ENCODE measurements around the gene SLC13A5. TPM values are rescaled to one million over a fixed set of nuclear protein-coding genes. Genes with fewer than 3 reads are reported as not detected.
A peak's percentile ranks its signal among the peaks of the same experiment; 100 is the strongest.
"Not testable (repeated sequence)": the region's sequence is repeated elsewhere in the genome, so short reads cannot be mapped to it uniquely, and the experiment has no call there.

SLC13A5 gene
- polyA plus RNA-seq, 1 of the 3 experiments (the other 2 are of a cell fraction): not detected

DNA sequence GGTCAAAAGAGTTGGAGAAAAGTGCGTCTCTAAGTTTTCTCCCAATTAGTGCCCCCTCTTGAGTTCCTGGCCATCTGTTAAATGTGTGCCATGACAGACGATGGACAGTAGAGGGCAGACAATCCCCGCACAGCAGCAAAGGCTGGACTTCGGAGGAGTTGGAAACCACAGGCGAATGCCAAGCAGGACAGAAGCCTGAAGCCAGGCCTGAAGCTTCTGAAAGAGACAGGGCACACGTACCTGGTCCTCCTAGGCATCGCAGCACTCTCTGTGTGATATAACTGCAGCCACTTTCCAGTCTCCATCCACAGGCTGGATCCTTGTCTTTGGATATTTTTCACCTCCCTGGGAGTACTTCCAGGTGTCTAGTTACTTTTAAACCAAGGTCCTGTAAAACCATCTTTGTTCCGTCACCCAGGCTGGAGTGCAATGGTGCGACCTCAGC lies 47.1 kb downstream of the SLC13A5 start:
- Histone ChIP-seq H3K36me3 (replicated peaks in 1 of 2; ENCODE audit: control insufficient read depth in 1 of 2, insufficient read depth in 2 of 2, low read length in 1 of 2) (no peaks in the 10 kb centered on the region), H3K4me3 (ENCODE audit: low read depth in 2 of 2, low read length in 1 of 2) (peak overlapping the region in 1 of 2 experiments; percentile 18; a peak in 1 of 4 replicates), H3K9ac (no peak overlapping the region), H3K79me2 (ENCODE audit: insufficient read depth) (no peaks in the 10 kb centered on the region), H3K27ac (ENCODE audit: low read depth in 2 of 2, low read length in 1 of 2) (no peak overlapping the region), H4K20me1 (ENCODE audit: insufficient read depth) (no peaks in the 10 kb centered on the region), H3K9me2 (no peaks in the 10 kb centered on the region), H3K27me3 (ENCODE audit: insufficient read depth) (peaks cover 40% of the 10 kb centered on the region; the same call in 1 of the 2 replicates), H3F3A (replicated peaks; ENCODE audit: insufficient read depth) (no peaks in the 10 kb centered on the region), H3K4me1 (ENCODE audit: control insufficient read depth in 1 of 2, insufficient read depth in 2 of 2, low read depth in 1 of 2, low read length in 1 of 2) (no peaks in the 10 kb centered on the region), H2AFZ (ENCODE audit: low read depth) (no peak overlapping the region), H3K4me2 (no peak overlapping the region), H3K9me3 (no peaks in the 10 kb centered on the region)
- CTCF ChIA-PET: interaction anchor here (0.5 to 3.3 kb wide), 26 partner anchors 9 to 1011 kb away, joined by 3 to 20 read pairs (median 4); partner anchors contain the start of gene TXNDC17
- DNase-seq: peak; percentile 78
- TF ChIP-seq RXRA (IDR thresholded peaks at IDR 0.05; ENCODE audit: borderline replicate concordance, low read depth) (no peak), EZH2phosphoT487 (IDR thresholded peaks at IDR 0.05; ENCODE audit: borderline replicate concordance, low read depth) (no peak), SMC3 (IDR thresholded peaks at IDR 0.05; ENCODE audit: low read depth, low read length) (peak; percentile 73), RAD21 (IDR thresholded peaks at IDR 0.05; ENCODE audit: low read length) (peak; percentile 89)
- TF ChIP-seq, protein P1, sequence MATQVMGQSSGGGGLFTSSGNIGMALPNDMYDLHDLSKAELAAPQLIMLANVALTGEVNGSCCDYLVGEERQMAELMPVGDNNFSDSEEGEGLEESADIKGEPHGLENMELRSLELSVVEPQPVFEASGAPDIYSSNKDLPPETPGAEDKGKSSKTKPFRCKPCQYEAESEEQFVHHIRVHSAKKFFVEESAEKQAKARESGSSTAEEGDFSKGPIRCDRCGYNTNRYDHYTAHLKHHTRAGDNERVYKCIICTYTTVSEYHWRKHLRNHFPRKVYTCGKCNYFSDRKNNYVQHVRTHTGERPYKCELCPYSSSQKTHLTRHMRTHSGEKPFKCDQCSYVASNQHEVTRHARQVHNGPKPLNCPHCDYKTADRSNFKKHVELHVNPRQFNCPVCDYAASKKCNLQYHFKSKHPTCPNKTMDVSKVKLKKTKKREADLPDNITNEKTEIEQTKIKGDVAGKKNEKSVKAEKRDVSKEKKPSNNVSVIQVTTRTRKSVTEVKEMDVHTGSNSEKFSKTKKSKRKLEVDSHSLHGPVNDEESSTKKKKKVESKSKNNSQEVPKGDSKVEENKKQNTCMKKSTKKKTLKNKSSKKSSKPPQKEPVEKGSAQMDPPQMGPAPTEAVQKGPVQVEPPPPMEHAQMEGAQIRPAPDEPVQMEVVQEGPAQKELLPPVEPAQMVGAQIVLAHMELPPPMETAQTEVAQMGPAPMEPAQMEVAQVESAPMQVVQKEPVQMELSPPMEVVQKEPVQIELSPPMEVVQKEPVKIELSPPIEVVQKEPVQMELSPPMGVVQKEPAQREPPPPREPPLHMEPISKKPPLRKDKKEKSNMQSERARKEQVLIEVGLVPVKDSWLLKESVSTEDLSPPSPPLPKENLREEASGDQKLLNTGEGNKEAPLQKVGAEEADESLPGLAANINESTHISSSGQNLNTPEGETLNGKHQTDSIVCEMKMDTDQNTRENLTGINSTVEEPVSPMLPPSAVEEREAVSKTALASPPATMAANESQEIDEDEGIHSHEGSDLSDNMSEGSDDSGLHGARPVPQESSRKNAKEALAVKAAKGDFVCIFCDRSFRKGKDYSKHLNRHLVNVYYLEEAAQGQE (IDR thresholded peaks at IDR 0.05; ENCODE audit: low read depth, low read length): no peak
- TF ChIP-seq, protein P2, sequence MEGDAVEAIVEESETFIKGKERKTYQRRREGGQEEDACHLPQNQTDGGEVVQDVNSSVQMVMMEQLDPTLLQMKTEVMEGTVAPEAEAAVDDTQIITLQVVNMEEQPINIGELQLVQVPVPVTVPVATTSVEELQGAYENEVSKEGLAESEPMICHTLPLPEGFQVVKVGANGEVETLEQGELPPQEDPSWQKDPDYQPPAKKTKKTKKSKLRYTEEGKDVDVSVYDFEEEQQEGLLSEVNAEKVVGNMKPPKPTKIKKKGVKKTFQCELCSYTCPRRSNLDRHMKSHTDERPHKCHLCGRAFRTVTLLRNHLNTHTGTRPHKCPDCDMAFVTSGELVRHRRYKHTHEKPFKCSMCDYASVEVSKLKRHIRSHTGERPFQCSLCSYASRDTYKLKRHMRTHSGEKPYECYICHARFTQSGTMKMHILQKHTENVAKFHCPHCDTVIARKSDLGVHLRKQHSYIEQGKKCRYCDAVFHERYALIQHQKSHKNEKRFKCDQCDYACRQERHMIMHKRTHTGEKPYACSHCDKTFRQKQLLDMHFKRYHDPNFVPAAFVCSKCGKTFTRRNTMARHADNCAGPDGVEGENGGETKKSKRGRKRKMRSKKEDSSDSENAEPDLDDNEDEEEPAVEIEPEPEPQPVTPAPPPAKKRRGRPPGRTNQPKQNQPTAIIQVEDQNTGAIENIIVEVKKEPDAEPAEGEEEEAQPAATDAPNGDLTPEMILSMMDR (IDR thresholded peaks at IDR 0.05): peak; percentile 92
- POLR2A ChIA-PET: no interaction called here
- WGBS (ENCODE audit: low lambda C conversion rate): 15% methylated on average over 9 of the region's 9 CpGs

DNA sequence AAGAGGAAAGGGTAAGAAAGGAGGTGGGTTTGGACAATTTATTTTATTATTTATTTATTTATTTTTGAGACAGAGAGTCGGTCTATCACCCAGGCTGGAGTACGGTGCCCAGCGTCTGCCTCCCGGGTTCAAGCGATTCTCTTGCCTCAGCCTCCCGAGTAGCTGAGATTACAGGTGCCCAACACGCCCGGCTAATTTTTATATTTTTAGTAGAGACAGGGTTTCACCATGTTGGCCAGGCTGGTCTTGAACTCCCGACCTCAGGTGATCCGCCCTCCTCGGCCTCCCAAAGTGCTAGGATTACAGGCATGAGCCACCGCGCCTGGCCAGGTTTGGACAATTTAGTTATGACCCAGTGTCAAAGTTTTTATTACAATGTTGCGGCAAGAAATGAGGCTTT lies 50.0 kb downstream of the SLC13A5 start:
- H4K20me1 ChIP-seq (ENCODE audit: insufficient read depth); H2AFZ ChIP-seq (ENCODE audit: low read depth); H3K9me2 ChIP-seq; H3K9ac ChIP-seq; H3K9me3 ChIP-seq; H3K4me1 ChIP-seq (ENCODE audit: control insufficient read depth in 1 of 2, insufficient read depth in 2 of 2, low read depth in 1 of 2, low read length in 1 of 2); H3K79me2 ChIP-seq (ENCODE audit: insufficient read depth); H3K4me3 ChIP-seq (ENCODE audit: low read depth in 2 of 2, low read length in 1 of 2); H3F3A ChIP-seq (replicated peaks; ENCODE audit: insufficient read depth); POLR2A ChIA-PET; DNase-seq; CTCF ChIA-PET; H3K27ac ChIP-seq (ENCODE audit: low read depth in 2 of 2, low read length in 1 of 2); H3K36me3 ChIP-seq (replicated peaks in 1 of 2; ENCODE audit: control insufficient read depth in 1 of 2, insufficient read depth in 2 of 2, low read length in 1 of 2); H3K4me2 ChIP-seq: not testable (repeated sequence)
- H3K27me3 ChIP-seq (ENCODE audit: insufficient read depth): peaks cover 20% of the 10 kb centered on the region; the same call in 1 of the 2 replicates
- 46% methylated on average over 14 of the region's 14 CpGs for WGBS (ENCODE audit: low lambda C conversion rate)

All from SK-N-SH (cell line).